Loucy (cell line): ENCODE data around the gene PODXL2.
"Not testable (repeated sequence)": the region's sequence is repeated elsewhere in the genome, so short reads cannot be mapped to it uniquely, and the experiment has no call there.

Experiments
- H2AFZ ChIP-seq: fragments of 200-600 bp; sonication (generic); 2 replicates; pipeline ENCODE4 v1.6.0; 2016; ENCODE audit warnings: antibody characterized with exemption, mild to moderate bottlenecking, low read length, moderate library complexity
- H3F3A ChIP-seq: fragments of 200-600 bp; 2 replicates; pipeline ENCODE4 v1.6.0; 2016; ENCODE audit warnings: antibody characterized with exemption, low read depth, mild to moderate bottlenecking
- H3K27me3 ChIP-seq: fragments of 200-600 bp; sonication (generic); 2 replicates; pipeline ENCODE4 v1.6.1; 2014; ENCODE audit warnings: low read length, mild to moderate bottlenecking; ENCODE audit not compliant: insufficient read depth, poor library complexity, severe bottlenecking
- H3K36me3 ChIP-seq: fragments of 200-600 bp; sonication (generic); 2 replicates; pipeline ENCODE4 v1.6.1; 2016; ENCODE audit warnings: low read length; ENCODE audit not compliant: insufficient read depth
- H3K4me1 ChIP-seq: fragments of 200-600 bp; sonication (generic); 2 replicates; pipeline ENCODE4 v1.5.1; 2014; ENCODE audit warnings: low read length, mild to moderate bottlenecking; ENCODE audit not compliant: insufficient read depth, poor library complexity, severe bottlenecking
- H3K4me2 ChIP-seq: fragments of 200-600 bp; sonication (generic); 2 replicates; pipeline ENCODE4 v1.6.0; 2014; ENCODE audit warnings: antibody characterized with exemption, low read length, low read depth, mild to moderate bottlenecking; ENCODE audit not compliant: poor library complexity, severe bottlenecking
- H3K4me3 ChIP-seq: fragments of 200-600 bp; sonication (generic); 2 replicates; pipeline ENCODE4 v1.5.1; 2014; ENCODE audit warnings: low read length, mild to moderate bottlenecking, mixed read lengths; ENCODE audit not compliant: poor library complexity, severe bottlenecking
- H3K79me2 ChIP-seq: fragments of 200-600 bp; sonication (generic); 2 replicates; pipeline ENCODE4 v1.6.1; 2014; ENCODE audit warnings: low read length; ENCODE audit not compliant: insufficient read depth
- H3K9ac ChIP-seq: fragments of 200-600 bp; sonication (generic); 2 replicates; pipeline ENCODE4 v1.6.0; 2014; ENCODE audit warnings: mild to moderate bottlenecking, low read depth, low read length, moderate library complexity; ENCODE audit not compliant: poor library complexity, severe bottlenecking
- H3K9me2 ChIP-seq: fragments of 200-600 bp; sonication (generic); replicated peaks from 2 replicates; pipeline ENCODE4 v1.6.1; 2016; ENCODE audit warnings: low read depth, low read length, mixed read lengths
- H3K9me3 ChIP-seq: fragments of 200-600 bp; sonication (generic); 2 replicates; pipeline ENCODE4 v1.6.1; 2014; ENCODE audit warnings: mild to moderate bottlenecking, antibody characterized with exemption, low read length, low read depth; ENCODE audit not compliant: insufficient read depth
- H4K20me1 ChIP-seq: fragments of 200-600 bp; sonication (generic); 2 replicates; pipeline ENCODE4 v1.6.0; 2014; ENCODE audit warnings: antibody characterized with exemption, low read length, mild to moderate bottlenecking; ENCODE audit not compliant: insufficient read depth, poor library complexity, severe bottlenecking
- CTCF ChIP-seq: fragments of 200-600 bp; sonication (generic); conservative IDR thresholded peaks from 2 replicates; pipeline ENCODE4 v1.5.1; 2014; ENCODE audit warnings: mild to moderate bottlenecking, antibody characterized with exemption, low read length
- EZH2phosphoT487 ChIP-seq: fragments of 200-600 bp; IDR thresholded peaks from 2 replicates; pipeline ENCODE4 v1.6.1; 2018; ENCODE audit warnings: antibody characterized with exemption, mild to moderate bottlenecking, moderate library complexity, borderline replicate concordance

Gene PODXL2

GRCh38 chr3:127679534-127680145, 50.7 kb downstream of the PODXL2 start:
- Histone ChIP-seq H3F3A (0 out of 2 replicates have a peak, but pooled peaks cover 5% of the 10 kb centered on the region), H3K27me3 (no peaks in the 10 kb centered on the region), H2AFZ (no peak overlapping the region), H3K36me3 (no peaks in the 10 kb centered on the region), H3K4me2 (no peak overlapping the region), H3K79me2 (no peaks in the 10 kb centered on the region), H3K4me3 (no peak overlapping the region), H4K20me1 (no peaks in the 10 kb centered on the region), H3K9me3 (no peaks in the 10 kb centered on the region), H3K4me1 (no peaks in the 10 kb centered on the region), H3K9me2 (no peaks in the 10 kb centered on the region), H3K9ac (no peak overlapping the region)
- TF ChIP-seq EZH2phosphoT487 (no peak), CTCF (0 out of 2 replicates have a peak, but pooled peaks have one; percentile 12)

GRCh38 chr3:127680146-127680661, 51.2 kb downstream of the PODXL2 start:
- Histone ChIP-seq H3K4me3 (no peak overlapping the region), H3K79me2 (no peaks in the 10 kb centered on the region), H3K4me2 (no peak overlapping the region), H3K9me2 (no peaks in the 10 kb centered on the region), H3K36me3 (no peaks in the 10 kb centered on the region), H3K27me3 (no peaks in the 10 kb centered on the region), H3F3A (0 out of 2 replicates have a peak, but pooled peaks cover 5% of the 10 kb centered on the region), H4K20me1 (no peaks in the 10 kb centered on the region), H3K9me3 (no peaks in the 10 kb centered on the region), H2AFZ (no peak overlapping the region), H3K9ac (no peak overlapping the region), H3K4me1 (no peaks in the 10 kb centered on the region)
- no peak for TF ChIP-seq EZH2phosphoT487
- no peak for TF ChIP-seq CTCF

GRCh38 chr3:127680798-127681221, 51.8 kb downstream of the PODXL2 start:
- H3K4me1 ChIP-seq, result no peaks in the 10 kb centered on the region
- no peak overlapping the region for H3K4me2 ChIP-seq
- H3K4me3 ChIP-seq, result no peak overlapping the region
- H3K9ac ChIP-seq, result no peak overlapping the region
- TF ChIP-seq EZH2phosphoT487, result no peak
- TF ChIP-seq CTCF, result no peak
- H3K36me3 ChIP-seq, result no peaks in the 10 kb centered on the region
- H2AFZ ChIP-seq, result no peak overlapping the region
- H4K20me1 ChIP-seq, result no peaks in the 10 kb centered on the region
- H3F3A ChIP-seq, result 0 out of 2 replicates have a peak, but pooled peaks cover 5% of the 10 kb centered on the region
- H3K9me2 ChIP-seq, result no peaks in the 10 kb centered on the region
- H3K27me3 ChIP-seq, result no peaks in the 10 kb centered on the region
- no peaks in the 10 kb centered on the region for H3K79me2 ChIP-seq
- H3K9me3 ChIP-seq, result no peaks in the 10 kb centered on the region

GRCh38 chr3:127682175-127682554, 53.2 kb downstream of the PODXL2 start:
- not testable (repeated sequence) for H3K27me3 ChIP-seq, H3F3A ChIP-seq, H3K4me3 ChIP-seq, H3K9me2 ChIP-seq, H4K20me1 ChIP-seq, H3K36me3 ChIP-seq, H3K79me2 ChIP-seq, H2AFZ ChIP-seq, H3K9me3 ChIP-seq, H3K4me2 ChIP-seq, H3K9ac ChIP-seq, H3K4me1 ChIP-seq
